Mesenchymal stem cell (in vitro differentiated cells and primary cell): ENCODE data around the gene MCCC1.

Experiments used
- DNase-seq: peaks from one replicate; pipeline ENCODE4 v3.0.0-alpha.2; 2013
- H2AFZ ChIP-seq: one replicate; pipeline ENCODE4 v1.6.1; 2013; ENCODE audit warnings: low read depth, mild to moderate bottlenecking, control low read depth, inconsistent platforms, low read length, moderate library complexity
- H2AK5ac ChIP-seq: 2 replicates; pipeline ENCODE4 v1.6.1; 2013; ENCODE audit warnings: low read length, moderate library complexity, mild to moderate bottlenecking, inconsistent platforms; ENCODE audit not compliant: severe bottlenecking
- H2BK120ac ChIP-seq: one replicate; pipeline ENCODE4 v1.6.1; 2013; ENCODE audit warnings: low read depth, mild to moderate bottlenecking, inconsistent platforms, low read length, moderate library complexity
- H2BK12ac ChIP-seq, 2 experiments: one replicate each; pipeline ENCODE4 v1.6.1; 2013; ENCODE audit warnings: inconsistent platforms in 2 of 2, low read length in 2 of 2, mild to moderate bottlenecking in 2 of 2, moderate library complexity in 2 of 2, control low read depth in 1 of 2
- H2BK15ac ChIP-seq: one replicate; pipeline ENCODE4 v1.6.1; 2013; ENCODE audit warnings: mild to moderate bottlenecking, low read depth, inconsistent platforms; ENCODE audit not compliant: poor library complexity, severe bottlenecking
- H2BK5ac ChIP-seq: 2 replicates; pipeline ENCODE4 v1.6.1; 2013; ENCODE audit warnings: low read depth, mild to moderate bottlenecking, low read length, control low read depth, inconsistent platforms; ENCODE audit not compliant: poor library complexity, severe bottlenecking
- H3K14ac ChIP-seq, 2 experiments: one replicate each; pipeline ENCODE4 v1.6.1; 2013; ENCODE audit warnings: inconsistent platforms in 2 of 2, low read length in 2 of 2, control low read depth in 1 of 2, mild to moderate bottlenecking in 1 of 2, moderate library complexity in 1 of 2
- H3K18ac ChIP-seq, 2 experiments: one replicate each; pipeline ENCODE4 v1.6.1; 2013; ENCODE audit warnings: inconsistent platforms in 2 of 2, low read length in 2 of 2, control low read depth in 1 of 2, low read depth in 1 of 2, mild to moderate bottlenecking in 1 of 2
- H3K23ac ChIP-seq, 2 experiments: one replicate each; pipeline ENCODE4 v1.6.1; 2013; ENCODE audit warnings: inconsistent platforms in 2 of 2, low read length in 2 of 2, mild to moderate bottlenecking in 2 of 2, moderate library complexity in 2 of 2, control low read depth in 1 of 2
- H3K27ac ChIP-seq: 2 replicates; pipeline ENCODE4 v1.5.1; 2013; ENCODE audit warnings: mild to moderate bottlenecking, moderate library complexity, low read length, control low read depth, inconsistent platforms; ENCODE audit not compliant: poor library complexity, severe bottlenecking
- H3K27me3 ChIP-seq, 2 experiments: 2 replicates each; pipeline versions ENCODE4 v1.6.1 to v1.7.0; 2013; ENCODE audit warnings: low read length in 2 of 2, mild to moderate bottlenecking in 2 of 2, moderate library complexity in 2 of 2, control low read depth in 1 of 2, inconsistent platforms in 1 of 2; ENCODE audit not compliant: control insufficient read depth in 1 of 2, insufficient read depth in 1 of 2
- H3K36me3 ChIP-seq, 2 experiments: 2 replicates each; pipeline versions ENCODE4 v1.6.1 to v1.7.0; 2013; ENCODE audit warnings: low read length in 2 of 2, control low read depth in 1 of 2, inconsistent platforms in 1 of 2, low read depth in 1 of 2, mild to moderate bottlenecking in 1 of 2; ENCODE audit not compliant: insufficient read depth in 2 of 2, control insufficient read depth in 1 of 2
- H3K4ac ChIP-seq, 2 experiments: one replicate each; pipeline ENCODE4 v1.6.1; 2013; ENCODE audit warnings: inconsistent platforms in 2 of 2, low read length in 2 of 2, mild to moderate bottlenecking in 2 of 2, moderate library complexity in 2 of 2, control low read depth in 1 of 2, low read depth in 1 of 2
- H3K4me1 ChIP-seq: 2 replicates; pipeline ENCODE4 v1.6.1; 2013; ENCODE audit warnings: low read depth, low read length, control low read depth; ENCODE audit not compliant: control insufficient read depth, insufficient read depth
- H3K4me2 ChIP-seq: 2 replicates; pipeline ENCODE4 v1.6.1; 2013; ENCODE audit warnings: low read length, mild to moderate bottlenecking, inconsistent platforms; ENCODE audit not compliant: poor library complexity, severe bottlenecking
- H3K4me3 ChIP-seq, 2 experiments: 2 replicates each; pipeline versions ENCODE4 v1.5.1 to v1.7.0; 2013; ENCODE audit warnings: low read length in 2 of 2, mild to moderate bottlenecking in 2 of 2, control low read depth in 1 of 2, low read depth in 1 of 2; ENCODE audit not compliant: insufficient read depth in 1 of 2
- H3K79me1 ChIP-seq: replicated peaks from 2 replicates; pipeline ENCODE4 v1.6.1; 2013; ENCODE audit warnings: mild to moderate bottlenecking, control low read depth, low read length, inconsistent platforms; ENCODE audit not compliant: poor library complexity, severe bottlenecking
- H3K9ac ChIP-seq: 2 replicates; pipeline ENCODE4 v1.7.0; 2013; ENCODE audit warnings: mild to moderate bottlenecking, low read length, moderate library complexity
- H3K9me3 ChIP-seq: 2 replicates; pipeline ENCODE4 v1.7.0; 2013; ENCODE audit warnings: mild to moderate bottlenecking, low read length; ENCODE audit not compliant: control insufficient read depth
- H4K8ac ChIP-seq: one replicate; pipeline ENCODE4 v1.6.1; 2013; ENCODE audit warnings: inconsistent platforms, mild to moderate bottlenecking, low read length, moderate library complexity
- H4K91ac ChIP-seq: one replicate; pipeline ENCODE4 v1.6.1; 2013; ENCODE audit warnings: mild to moderate bottlenecking, low read length, inconsistent platforms
- WGBS: methylation state at CpG from one replicate; pipeline ENCODE4 v1.1.7; 2013; ENCODE audit warnings: mixed read lengths; 5-methylcytosine and 5-hydroxymethylcytosine counted together

Gene MCCC1

GRCh38 chr3:183129243-183129642 lies 29.9 kb upstream of the MCCC1 start:
- Histone ChIP-seq H2BK120ac (no peak overlapping the region), H4K8ac (no peak overlapping the region), H3K79me1 (no peaks in the 10 kb centered on the region), H3K27ac (no peak overlapping the region), H3K36me3 (no peaks in the 10 kb centered on the region), H3K9ac (no peak overlapping the region), H3K27me3 (peaks cover 9 to 21% of the 10 kb centered on the region in 2 experiments), H2BK5ac (no peak overlapping the region), H4K91ac (no peak overlapping the region), H3K23ac (no peak overlapping the region), H2AK5ac (no peak overlapping the region), H3K4ac (no peak overlapping the region), H2BK12ac (no peak overlapping the region), H3K18ac (no peak overlapping the region), H3K4me3 (no peak overlapping the region), H3K4me1 (no peaks in the 10 kb centered on the region), H3K9me3 (peaks cover 7% of the 10 kb centered on the region), H2BK15ac (no peak overlapping the region), H3K4me2 (no peak overlapping the region), H2AFZ (no peak overlapping the region), H3K14ac (no peak overlapping the region)
- peak; percentile 18 for DNase-seq
- WGBS = no CpG with 5 or more reads among the region's 1 CpG

- H2BK120ac ChIP-seq = no peak overlapping the region
- no peak overlapping the region for H2AK5ac ChIP-seq
- H4K91ac ChIP-seq = no peak overlapping the region
- H3K79me1 ChIP-seq = no peaks in the 10 kb centered on the region
- no peak overlapping the region for H3K14ac ChIP-seq
- H3K9me3 ChIP-seq = peaks cover 7% of the 10 kb centered on the region
- H2BK5ac ChIP-seq = no peak overlapping the region
- H3K4me2 ChIP-seq = no peak overlapping the region
- H3K4ac ChIP-seq = no peak overlapping the region
- H2BK15ac ChIP-seq = no peak overlapping the region
- no peak overlapping the region for H3K27ac ChIP-seq
- no peak overlapping the region for H3K4me3 ChIP-seq
- no peak overlapping the region for H4K8ac ChIP-seq
- H2BK12ac ChIP-seq = no peak overlapping the region
- H3K23ac ChIP-seq = no peak overlapping the region
- H3K4me1 ChIP-seq = no peaks in the 10 kb centered on the region
- H2AFZ ChIP-seq = no peak overlapping the region
- 86% methylated on average over 1 of the region's 3 CpGs for WGBS
- DNase-seq = no peak
- H3K18ac ChIP-seq = no peak overlapping the region
- H3K27me3 ChIP-seq = peaks cover 5 to 16% of the 10 kb centered on the region in 2 experiments
- no peaks in the 10 kb centered on the region for H3K36me3 ChIP-seq
- H3K9ac ChIP-seq = no peak overlapping the region
These were observed 29.4 kb upstream of the MCCC1 start for GRCh38 chr3:183128709-183129108.

- H2BK5ac ChIP-seq = no peak overlapping the region
- H3K36me3 ChIP-seq = no peaks in the 10 kb centered on the region
- H3K4me1 ChIP-seq = no peaks in the 10 kb centered on the region
- H2BK15ac ChIP-seq = no peak overlapping the region
- H3K4me3 ChIP-seq = no peak overlapping the region
- H2AK5ac ChIP-seq = no peak overlapping the region
- WGBS = 71% methylated on average over 2 of the region's 4 CpGs
- DNase-seq = peak; percentile 35
- no peak overlapping the region for H4K8ac ChIP-seq
- H3K9ac ChIP-seq = no peak overlapping the region
- no peak overlapping the region for H2BK12ac ChIP-seq
- no peak overlapping the region for H2BK120ac ChIP-seq
- H3K23ac ChIP-seq = no peak overlapping the region
- no peak overlapping the region for H4K91ac ChIP-seq
- H2AFZ ChIP-seq = no peak overlapping the region
- no peak overlapping the region for H3K18ac ChIP-seq
- peaks cover 0 to 9% of the 10 kb centered on the region in 2 experiments for H3K27me3 ChIP-seq
- H3K79me1 ChIP-seq = no peaks in the 10 kb centered on the region
- no peak overlapping the region for H3K4me2 ChIP-seq
- no peak overlapping the region for H3K14ac ChIP-seq
- no peak overlapping the region for H3K27ac ChIP-seq
- no peaks in the 10 kb centered on the region for H3K9me3 ChIP-seq
- no peak overlapping the region for H3K4ac ChIP-seq
These were observed 24.6 kb upstream of the MCCC1 start for GRCh38 chr3:183123891-183124290.

- WGBS = 14% methylated on average over 1 of the region's 2 CpGs
- H3K79me1 ChIP-seq = no peaks in the 10 kb centered on the region
- H2AK5ac ChIP-seq = no peak overlapping the region
- H3K9ac ChIP-seq = no peak overlapping the region
- H4K8ac ChIP-seq = no peak overlapping the region
- no peak overlapping the region for H2BK5ac ChIP-seq
- DNase-seq = peak; percentile 62
- H3K4me3 ChIP-seq = no peak overlapping the region
- H2BK12ac ChIP-seq = no peak overlapping the region
- no peak overlapping the region for H3K23ac ChIP-seq
- no peaks in the 10 kb centered on the region for H3K36me3 ChIP-seq
- no peak overlapping the region for H2BK15ac ChIP-seq
- no peak overlapping the region for H3K14ac ChIP-seq
- H2AFZ ChIP-seq = no peak overlapping the region
- H3K4ac ChIP-seq = no peak overlapping the region
- no peak overlapping the region for H3K27ac ChIP-seq
- H3K18ac ChIP-seq = no peak overlapping the region
- no peak overlapping the region for H4K91ac ChIP-seq
- H3K9me3 ChIP-seq = no peaks in the 10 kb centered on the region
- peaks cover 6 to 19% of the 10 kb centered on the region in 2 experiments for H3K27me3 ChIP-seq
- H3K4me1 ChIP-seq = no peaks in the 10 kb centered on the region
- no peak overlapping the region for H3K4me2 ChIP-seq
- no peak overlapping the region for H2BK120ac ChIP-seq
These were observed 23.1 kb upstream of the MCCC1 start for GRCh38 chr3:183122257-183122932.
